RWPE2 (cell line): ENCODE results near the gene LYPD4.

Source experiments
- ATAC-seq: fragments of 200-7000 bp; cut with Tn5 transposase; 3 replicates; pipeline ENCODE4 v1.9.1; 2021; ENCODE audit warnings: low read depth
- DNase-seq: peaks from one replicate; pipeline ENCODE4 v3.0.0-alpha.2; 2020; ENCODE audit warnings: low spot score
- H3K27ac ChIP-seq: fragments of 450-650 bp; 2 replicates; pipeline ENCODE4 v1.5.1; 2017; ENCODE audit warnings: mild to moderate bottlenecking; ENCODE audit not compliant: poor library complexity, severe bottlenecking
- H3K27me3 ChIP-seq: fragments of 250-450 bp; sonication (Bioruptor Pico); 2 replicates; pipeline ENCODE4 v1.5.1; 2021; ENCODE audit warnings: mild to moderate bottlenecking, moderate library complexity; ENCODE audit not compliant: insufficient read depth, poor library complexity, severe bottlenecking
- H3K36me3 ChIP-seq: fragments of 250-450 bp; sonication (Bioruptor Pico); 2 replicates; pipeline ENCODE4 v1.5.1; 2020; ENCODE audit warnings: low read depth, mild to moderate bottlenecking, moderate library complexity
- H3K4me1 ChIP-seq: fragments of 250-450 bp; sonication (Bioruptor Pico); 2 replicates; pipeline ENCODE4 v1.5.1; 2021; ENCODE audit warnings: mild to moderate bottlenecking, moderate library complexity; ENCODE audit not compliant: insufficient read depth, poor library complexity, severe bottlenecking
- H3K4me3 ChIP-seq: fragments of 250-450 bp; sonication (Bioruptor Pico); 2 replicates; pipeline ENCODE4 v1.5.1; 2021; ENCODE audit warnings: mild to moderate bottlenecking, moderate library complexity; ENCODE audit not compliant: severe bottlenecking
- H3K9me3 ChIP-seq: fragments of 250-450 bp; sonication (Bioruptor Pico); 2 replicates; pipeline ENCODE4 v1.5.1; 2021; ENCODE audit warnings: mild to moderate bottlenecking, moderate library complexity; ENCODE audit not compliant: severe bottlenecking
- CTCF ChIP-seq: fragments of 450-650 bp; IDR thresholded peaks from one replicate; pipeline ENCODE4 v1.5.1; 2017; ENCODE audit warnings: mild to moderate bottlenecking, moderate library complexity; ENCODE audit not compliant: poor library complexity, severe bottlenecking

LYPD4 gene

GRCh38 chr19:41860419-41861115 is 16.1 kb upstream of the LYPD4 start:
- H3K36me3 ChIP-seq: peaks cover 52% of the 10 kb centered on the region
- no peak for ATAC-seq
- TF ChIP-seq CTCF: no peak
- H3K4me3 ChIP-seq: peak overlapping the region; percentile 90
- no peaks in the 10 kb centered on the region for H3K27me3 ChIP-seq
- H3K4me1 ChIP-seq: peaks cover 13% of the 10 kb centered on the region
- DNase-seq: no peak
- H3K27ac ChIP-seq: peak overlapping the region; percentile 87
- no peaks in the 10 kb centered on the region for H3K9me3 ChIP-seq

- Histone ChIP-seq H3K36me3 (peaks cover 45% of the 10 kb centered on the region), H3K9me3 (no peaks in the 10 kb centered on the region), H3K4me3 (peak within 1 kb of the TSS; percentile 90), H3K4me1 (peaks cover 13% of the 10 kb centered on the region), H3K27ac (peak within 1 kb of the TSS; percentile 87), H3K27me3 (no peaks in the 10 kb centered on the region)
- peak; percentile 66 for TF ChIP-seq CTCF
- ATAC-seq: peak; percentile 84
- DNase-seq: peak; percentile 95
Observed at GRCh38 chr19:41859618-41860418, 15.3 kb upstream of the LYPD4 start, which contains the start of gene RPS19. Gene RPS19 (plus strand): TSS chr19:41860255. CDS start chr19:41860775, 520 bp downstream.

DNA sequence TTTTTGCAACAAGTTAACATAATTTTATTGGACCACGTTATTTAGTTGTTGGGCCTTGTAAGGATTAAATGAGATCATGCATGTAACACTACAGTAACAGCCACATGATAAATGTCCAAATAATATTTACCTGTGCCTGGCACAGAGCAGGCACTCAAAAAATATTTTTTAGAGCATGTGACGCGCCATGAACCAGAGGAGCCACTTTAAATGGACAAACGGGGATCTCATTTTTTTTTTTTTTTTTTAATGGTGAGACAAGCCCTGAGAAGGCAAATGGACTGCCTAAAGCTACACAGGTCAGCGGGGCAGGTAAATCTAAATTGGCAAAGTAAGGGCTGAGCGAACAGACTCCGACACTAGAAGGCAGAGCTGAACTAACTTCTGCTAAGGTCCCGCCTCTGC is 14.7 kb upstream of the LYPD4 start:
- no peak for DNase-seq

DNA sequence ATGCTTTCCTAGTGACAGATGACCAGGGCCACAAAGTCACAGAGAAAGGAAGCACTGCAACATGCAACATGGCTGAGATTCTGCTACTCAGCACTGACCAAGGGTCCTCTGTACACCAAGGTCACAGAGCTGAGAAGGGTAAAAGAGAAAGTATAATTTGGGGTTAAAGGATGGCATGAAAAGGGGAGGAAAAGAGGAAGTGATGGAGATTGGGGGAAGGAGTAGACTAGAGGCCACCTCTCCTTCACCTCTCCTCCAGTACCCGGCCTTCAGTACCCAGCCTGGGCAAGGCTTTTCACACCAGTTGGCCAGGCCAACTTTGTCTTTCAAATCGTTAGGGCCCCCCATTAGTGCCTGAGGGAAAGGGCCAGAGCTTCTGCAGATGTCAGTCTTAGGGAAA is 9.3 kb upstream of the LYPD4 start:
- no peaks in the 10 kb centered on the region for H3K4me1 ChIP-seq
- DNase-seq: no peak
- H3K27ac ChIP-seq: no peak overlapping the region
- H3K4me3 ChIP-seq: no peak overlapping the region
- no peak for TF ChIP-seq CTCF
- peaks cover 20% of the 10 kb centered on the region for H3K27me3 ChIP-seq
- no peaks in the 10 kb centered on the region for H3K36me3 ChIP-seq
- no peaks in the 10 kb centered on the region for H3K9me3 ChIP-seq
- ATAC-seq: no peak

More for the DNA sequence above, 14.7 kb upstream of the LYPD4 start:
- ATAC-seq: no peak
- Histone ChIP-seq H3K27ac (peak overlapping the region; percentile 87), H3K36me3 (peaks cover 39% of the 10 kb centered on the region), H3K27me3 (no peaks in the 10 kb centered on the region), H3K9me3 (no peaks in the 10 kb centered on the region), H3K4me1 (peaks cover 13% of the 10 kb centered on the region), H3K4me3 (peak overlapping the region; percentile 90)
- no peak for TF ChIP-seq CTCF
